ENCODE results near the gene LCE1B.

The LCE1B gene

DNA sequence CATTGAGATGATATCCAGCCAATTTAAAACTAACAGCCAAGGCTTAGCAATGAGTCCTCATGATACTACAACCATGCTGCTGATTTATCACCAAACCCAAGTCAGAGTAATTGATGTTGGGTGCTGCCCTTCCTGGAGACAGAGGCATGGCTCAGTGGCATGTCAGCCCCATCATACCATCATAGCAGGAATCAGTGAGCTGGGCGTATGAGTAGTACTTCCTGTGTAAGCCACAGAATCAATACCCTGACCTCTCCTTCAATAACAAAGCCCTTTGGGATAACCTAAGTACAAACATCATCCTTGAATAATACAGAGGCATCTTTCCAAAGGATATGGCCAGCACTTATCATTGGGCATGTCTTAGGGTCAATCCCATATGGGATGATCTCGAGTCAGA, 28.7 kb upstream of the LCE1B start:
- H3K4me3 ChIP-seq (replicated peaks in 1 of 2; ENCODE audit: low read depth in 2 of 2, low read length in 2 of 2) = no peak overlapping the region
- no peak for DNase-seq (ENCODE audit: low read depth in 2 of 2)
- TF ChIP-seq, protein P1, sequence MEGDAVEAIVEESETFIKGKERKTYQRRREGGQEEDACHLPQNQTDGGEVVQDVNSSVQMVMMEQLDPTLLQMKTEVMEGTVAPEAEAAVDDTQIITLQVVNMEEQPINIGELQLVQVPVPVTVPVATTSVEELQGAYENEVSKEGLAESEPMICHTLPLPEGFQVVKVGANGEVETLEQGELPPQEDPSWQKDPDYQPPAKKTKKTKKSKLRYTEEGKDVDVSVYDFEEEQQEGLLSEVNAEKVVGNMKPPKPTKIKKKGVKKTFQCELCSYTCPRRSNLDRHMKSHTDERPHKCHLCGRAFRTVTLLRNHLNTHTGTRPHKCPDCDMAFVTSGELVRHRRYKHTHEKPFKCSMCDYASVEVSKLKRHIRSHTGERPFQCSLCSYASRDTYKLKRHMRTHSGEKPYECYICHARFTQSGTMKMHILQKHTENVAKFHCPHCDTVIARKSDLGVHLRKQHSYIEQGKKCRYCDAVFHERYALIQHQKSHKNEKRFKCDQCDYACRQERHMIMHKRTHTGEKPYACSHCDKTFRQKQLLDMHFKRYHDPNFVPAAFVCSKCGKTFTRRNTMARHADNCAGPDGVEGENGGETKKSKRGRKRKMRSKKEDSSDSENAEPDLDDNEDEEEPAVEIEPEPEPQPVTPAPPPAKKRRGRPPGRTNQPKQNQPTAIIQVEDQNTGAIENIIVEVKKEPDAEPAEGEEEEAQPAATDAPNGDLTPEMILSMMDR (IDR thresholded peaks at IDR 0.05; ENCODE audit: low read depth, low read length) = no peak

DNA sequence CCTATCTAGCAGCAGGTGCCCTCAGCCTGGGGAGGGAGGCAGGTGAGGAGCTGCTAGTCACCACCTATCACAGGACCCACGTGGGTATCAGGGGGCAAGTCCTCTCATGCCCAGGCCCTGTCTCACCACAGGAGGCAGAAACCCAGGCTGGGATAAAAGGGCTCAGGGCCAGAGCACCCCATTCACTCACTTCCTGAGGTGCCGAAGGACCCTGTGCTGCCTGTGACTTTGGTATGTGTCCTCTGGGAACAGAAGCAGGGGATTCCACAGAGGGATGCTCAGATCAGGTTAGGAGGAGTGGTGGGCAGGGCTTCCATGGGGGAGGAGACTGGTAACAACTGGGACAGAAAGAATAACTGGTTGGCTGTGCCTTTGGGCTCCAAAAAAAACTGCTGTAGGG, 25.7 kb upstream of the LCE1B start, which contains the start of gene LCE1E:
LCE1E (plus strand) TSS at position 181 of the 400 bp plus-strand sequence. CDS start 1,043 bp downstream, outside the sequence.
- H3K4me3 ChIP-seq (replicated peaks in 1 of 2; ENCODE audit: low read depth in 2 of 2, low read length in 2 of 2) = no peak within 1 kb of the TSS
- DNase-seq (ENCODE audit: low read depth in 2 of 2) = no peak

DNA sequence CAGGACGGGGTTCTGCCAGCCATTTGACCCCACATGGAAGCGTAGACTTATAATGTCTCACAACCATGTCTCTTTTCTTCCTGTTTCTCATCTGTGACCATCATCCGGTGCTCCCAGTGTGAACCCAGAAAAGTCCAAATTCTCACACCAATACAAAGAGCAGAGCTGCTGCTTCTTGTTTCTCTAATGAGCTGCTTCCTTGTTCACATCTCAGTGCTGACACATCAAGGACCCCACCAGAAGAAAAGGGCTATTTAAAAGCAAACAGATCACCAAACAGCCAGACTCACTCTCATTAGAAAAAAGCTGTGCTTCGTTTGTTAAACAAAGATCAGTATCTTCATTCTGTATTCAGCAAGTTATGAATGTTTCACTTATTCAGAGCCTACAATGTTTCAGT, 16.1 kb upstream of the LCE1B start:
- no peak for DNase-seq (ENCODE audit: low read depth in 2 of 2)
- TF ChIP-seq, protein P1 (IDR thresholded peaks at IDR 0.05; ENCODE audit: low read depth, low read length) = no peak
- no peak overlapping the region for H3K4me3 ChIP-seq (replicated peaks in 1 of 2; ENCODE audit: low read depth in 2 of 2, low read length in 2 of 2)

More for the DNA sequence above, 25.7 kb upstream of the LCE1B start, which contains the start of gene LCE1E:
- TF ChIP-seq, protein P1 (IDR thresholded peaks at IDR 0.05; ENCODE audit: low read depth, low read length) = no peak

DNA sequence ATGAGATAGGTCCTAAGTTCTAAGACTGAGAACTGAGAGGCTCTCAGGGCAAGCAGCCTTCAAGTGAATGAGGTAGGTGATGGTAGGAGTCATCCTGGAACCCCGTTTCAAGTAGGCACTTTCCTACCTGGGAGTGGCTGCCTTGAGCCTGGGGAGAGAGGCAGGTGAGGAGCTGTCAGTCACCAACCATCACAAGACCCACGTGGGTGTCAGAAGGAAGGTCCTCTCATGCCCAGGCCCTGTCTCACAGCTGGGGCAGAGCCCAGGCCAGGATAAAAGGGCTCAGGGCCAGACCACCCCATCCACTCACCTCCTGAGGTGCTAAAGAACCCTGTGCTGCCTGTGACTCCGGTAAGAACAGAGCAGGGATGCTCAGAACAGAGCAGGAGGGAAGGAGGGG, 15.3 kb upstream of the LCE1B start, which contains the start of gene LCE1D:
LCE1D (plus strand) TSS at position 301 of the 400 bp plus-strand sequence. CDS start 1,074 bp downstream, outside the sequence.
- TF ChIP-seq, protein P1 (IDR thresholded peaks at IDR 0.05; ENCODE audit: low read depth, low read length) = no peak
- no peak within 1 kb of the TSS for H3K4me3 ChIP-seq (replicated peaks in 1 of 2; ENCODE audit: low read depth in 2 of 2, low read length in 2 of 2)

DNA sequence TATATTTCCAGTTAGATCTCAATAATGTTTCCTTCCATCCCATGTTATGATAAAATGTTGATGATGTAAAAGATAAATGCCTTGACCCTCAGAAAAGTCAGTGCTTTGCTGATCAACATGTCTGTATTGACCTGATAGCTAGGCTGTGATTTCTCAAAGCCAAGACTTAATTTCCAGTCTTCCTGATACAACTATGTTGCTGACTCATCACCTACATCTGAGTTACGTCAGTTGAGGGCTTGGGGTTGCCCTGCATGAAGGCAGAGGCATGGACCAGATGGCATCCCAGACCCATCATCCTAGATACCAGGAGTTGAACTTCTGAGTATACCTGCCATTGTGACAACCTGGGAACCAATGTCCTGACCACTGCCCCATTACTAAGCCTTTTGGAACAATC, 10.4 kb upstream of the LCE1B start:
- no peak overlapping the region for H3K4me3 ChIP-seq (replicated peaks in 1 of 2; ENCODE audit: low read depth in 2 of 2, low read length in 2 of 2)
- no peak for DNase-seq (ENCODE audit: low read depth in 2 of 2)
- TF ChIP-seq, protein P1 (IDR thresholded peaks at IDR 0.05; ENCODE audit: low read depth, low read length) = no peak

More for the DNA sequence above, 15.3 kb upstream of the LCE1B start, which contains the start of gene LCE1D:
- DNase-seq (ENCODE audit: low read depth in 2 of 2) = no peak

DNA sequence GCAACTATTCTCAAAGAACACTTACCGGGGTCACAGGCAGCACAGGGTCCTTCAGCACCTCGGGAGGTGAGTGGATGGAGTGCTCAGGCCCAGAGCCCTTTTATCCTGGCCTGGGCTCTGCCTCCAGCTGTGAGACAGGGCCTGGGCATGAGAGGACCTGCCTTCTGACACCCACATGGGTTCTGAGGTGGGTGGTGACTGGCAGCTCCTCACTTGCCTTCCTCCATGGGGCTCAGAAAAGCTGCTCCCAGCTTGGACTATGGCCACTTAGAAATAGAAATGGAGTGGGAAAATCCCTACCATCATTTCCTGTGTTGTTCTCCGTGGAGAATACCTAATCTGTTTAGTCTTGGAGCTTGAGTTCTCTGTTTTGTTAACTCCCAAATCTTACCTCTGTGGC, 5.2 kb upstream of the LCE1B start, which contains the start of gene LCE1C:
LCE1C (minus strand) TSS at position 76 of the 400 bp plus-strand sequence. CDS start 1,173 bp downstream, outside the sequence.
- DNase-seq (ENCODE audit: low read depth in 2 of 2) = no peak
- TF ChIP-seq, protein P1 (IDR thresholded peaks at IDR 0.05; ENCODE audit: low read depth, low read length) = no peak
- H3K4me3 ChIP-seq (replicated peaks in 1 of 2; ENCODE audit: low read depth in 2 of 2, low read length in 2 of 2) = no peak within 1 kb of the TSS

DNA sequence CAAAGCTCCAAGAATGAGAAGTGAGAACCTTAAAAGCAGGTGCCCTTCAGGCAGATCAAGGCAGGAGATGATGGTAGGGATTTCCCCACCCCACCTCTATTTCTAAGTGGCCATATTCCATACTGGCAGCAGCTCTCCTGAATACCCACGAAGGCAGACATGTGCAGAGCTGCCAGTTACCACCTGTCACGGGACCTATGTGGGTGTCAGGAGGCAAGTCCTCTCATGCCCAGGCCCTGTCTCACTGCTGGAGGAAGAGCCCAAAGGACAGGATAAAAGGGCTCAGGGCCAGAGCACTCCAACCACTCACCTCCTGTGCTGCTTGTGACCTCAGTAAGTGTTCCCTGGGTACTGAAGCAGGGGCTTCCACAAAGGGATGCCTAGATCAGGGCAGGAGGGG, 721 bp upstream of the LCE1B start:
- TF ChIP-seq, protein P1 (IDR thresholded peaks at IDR 0.05; ENCODE audit: low read depth, low read length) = no peak
- H3K4me3 ChIP-seq (replicated peaks in 1 of 2; ENCODE audit: low read depth in 2 of 2, low read length in 2 of 2) = no peak overlapping the region
- DNase-seq (ENCODE audit: low read depth in 2 of 2) = no peak
